CD4-positive, alpha-beta T cell treated with Interleukin-17A for 4 hours (primary cell): ENCODE measurements around the gene DPF3.

Experiments
- DNase-seq: peaks from one replicate; pipeline ENCODE4 v3.0.0-alpha.2; 2020; ENCODE audit warnings: mixed read lengths

The DPF3 gene

DNA sequence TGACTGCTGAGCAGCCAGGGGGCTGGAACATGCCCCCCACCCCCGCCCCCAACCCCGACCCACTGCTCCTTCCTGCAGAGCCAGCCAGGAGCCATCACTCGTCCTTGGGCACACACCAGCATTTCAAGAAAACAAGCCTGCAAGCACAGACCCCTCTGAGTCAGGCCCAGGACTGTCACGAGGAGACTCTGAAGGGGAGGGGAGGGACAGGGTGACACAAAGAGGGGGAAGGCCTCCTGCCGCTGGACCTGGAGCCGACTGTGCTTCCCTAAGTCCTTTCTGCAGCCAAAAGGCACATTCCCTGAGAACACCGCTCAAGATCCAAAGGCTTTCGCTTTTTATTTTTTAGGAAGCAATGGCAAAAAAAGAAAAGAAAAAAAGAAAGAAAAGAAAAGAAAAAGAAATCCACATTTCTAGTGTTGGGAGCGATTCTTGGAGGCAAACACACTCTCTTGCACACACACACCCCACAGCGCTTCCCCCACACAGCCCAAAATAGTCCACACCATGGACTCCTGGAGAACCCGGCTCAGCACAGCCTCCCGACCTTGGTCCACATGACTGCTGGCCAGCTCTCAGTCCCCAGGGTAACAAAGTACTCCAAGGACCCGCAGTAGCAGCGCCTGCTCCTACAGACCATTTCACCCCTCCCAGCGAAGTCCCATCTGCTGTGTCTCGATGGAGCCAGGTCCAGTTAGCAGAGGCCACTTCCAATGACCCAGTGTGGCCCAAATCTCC, 101.7 kb downstream of the DPF3 start:
- no peak for DNase-seq

DNA sequence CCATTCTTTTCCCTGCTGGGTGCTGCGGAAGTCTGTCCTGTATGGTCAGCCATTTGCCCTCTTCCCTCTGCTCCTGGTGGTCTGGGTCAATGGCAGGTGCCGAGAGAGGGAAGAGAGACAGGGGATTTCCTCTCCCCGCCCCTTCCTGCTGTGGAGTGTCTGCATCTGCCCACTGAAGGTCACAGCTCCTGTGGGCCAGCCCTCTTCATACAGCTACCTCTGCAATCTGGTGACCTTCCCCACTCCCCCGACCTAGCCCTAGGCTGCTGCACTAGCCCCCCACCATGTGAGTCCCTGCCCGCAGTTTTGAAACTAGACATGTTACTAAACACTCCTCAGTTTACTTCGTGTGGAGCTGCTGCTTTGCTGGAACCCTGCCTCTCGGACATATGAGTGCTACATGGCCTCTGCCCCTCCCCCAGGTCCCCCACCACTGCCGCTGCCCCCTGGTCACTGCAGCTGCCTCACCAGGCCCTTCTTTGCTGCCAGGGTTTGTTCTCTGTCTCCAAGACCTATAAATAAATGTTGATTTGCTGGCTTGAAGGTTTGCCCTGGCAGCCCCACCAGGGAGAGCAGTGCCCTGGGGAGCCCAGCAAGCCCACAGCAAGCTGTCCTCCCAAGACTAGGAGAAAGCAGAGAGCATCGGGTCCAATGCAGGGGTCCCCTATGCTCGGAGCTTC, 102.9 kb downstream of the DPF3 start:
- no peak for DNase-seq

DNA sequence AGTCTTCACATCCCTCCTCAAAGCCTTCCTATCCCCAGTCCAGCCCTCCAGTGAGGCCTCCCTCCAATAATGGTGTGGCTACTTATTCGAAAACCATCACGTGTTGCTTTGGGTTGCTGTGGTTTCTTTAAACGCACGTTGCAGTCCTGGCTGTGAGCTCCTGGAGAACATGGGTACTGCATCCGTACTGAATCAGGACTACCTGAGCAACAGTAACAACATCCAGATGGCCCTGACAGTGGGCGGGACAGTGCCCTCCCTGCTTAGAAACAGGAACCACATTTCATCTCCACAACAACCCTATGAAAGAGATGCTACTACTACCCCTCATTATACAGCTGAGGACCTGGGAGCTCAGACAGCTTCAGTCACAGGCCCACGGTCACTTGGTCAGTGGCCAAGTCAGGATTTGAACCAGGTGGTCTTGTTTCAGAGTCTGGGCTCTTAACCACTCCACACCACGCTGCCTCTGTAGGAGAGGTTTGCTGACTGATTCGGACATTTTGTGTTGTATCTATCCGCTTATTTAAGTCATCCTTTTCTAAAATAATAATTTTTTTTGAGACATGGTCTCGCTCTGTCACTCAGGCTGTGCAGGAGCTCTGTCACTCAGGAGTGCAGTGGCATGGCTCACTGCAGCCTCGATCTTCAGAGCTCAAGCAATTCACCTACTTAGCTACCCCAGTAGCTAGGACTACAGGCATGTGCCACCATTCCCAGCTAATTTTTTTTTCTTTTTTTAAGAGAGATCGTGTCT, 104.8 kb downstream of the DPF3 start:
- DNase-seq, result no peak

DNA sequence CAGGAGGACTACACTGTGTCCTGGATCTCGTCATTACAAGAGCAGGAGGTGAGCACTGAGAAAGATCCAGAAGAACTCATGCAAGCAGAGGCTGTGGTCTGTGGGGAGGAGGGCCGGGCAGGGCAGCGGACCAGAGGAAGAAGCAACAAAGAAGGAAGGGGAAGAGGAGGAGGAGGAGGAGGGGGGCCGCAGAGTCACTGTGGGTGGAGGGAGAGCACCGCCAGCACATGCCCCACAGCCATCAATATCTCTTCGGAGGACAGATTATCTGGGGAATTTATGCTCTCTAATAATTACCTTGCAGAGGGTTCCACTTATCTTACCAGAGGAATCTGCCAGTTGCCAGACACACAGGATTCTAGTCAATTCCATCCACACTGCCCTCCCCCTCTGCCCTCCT, 105.6 kb downstream of the DPF3 start:
- DNase-seq, result no peak

DNA sequence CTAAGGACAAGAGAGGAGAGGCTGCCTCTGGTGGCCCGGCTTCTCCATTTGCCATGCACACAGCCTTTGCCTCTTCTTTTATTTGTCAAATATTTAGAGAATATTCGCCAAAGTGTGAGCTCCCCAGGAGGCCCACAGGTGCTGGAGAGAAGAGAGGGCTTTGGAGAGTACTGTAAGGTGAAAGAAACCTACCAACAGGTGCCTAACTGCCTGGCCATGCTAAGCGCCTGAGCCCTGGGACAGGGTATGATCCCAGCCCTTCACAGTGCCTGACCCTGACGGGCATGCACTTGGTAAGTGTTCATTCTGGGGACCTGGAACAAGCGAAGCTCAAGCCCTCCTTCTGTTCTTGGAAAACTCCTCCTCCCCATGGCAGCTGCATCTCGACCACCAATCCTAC, 106.1 kb downstream of the DPF3 start:
- DNase-seq, result no peak

DNA sequence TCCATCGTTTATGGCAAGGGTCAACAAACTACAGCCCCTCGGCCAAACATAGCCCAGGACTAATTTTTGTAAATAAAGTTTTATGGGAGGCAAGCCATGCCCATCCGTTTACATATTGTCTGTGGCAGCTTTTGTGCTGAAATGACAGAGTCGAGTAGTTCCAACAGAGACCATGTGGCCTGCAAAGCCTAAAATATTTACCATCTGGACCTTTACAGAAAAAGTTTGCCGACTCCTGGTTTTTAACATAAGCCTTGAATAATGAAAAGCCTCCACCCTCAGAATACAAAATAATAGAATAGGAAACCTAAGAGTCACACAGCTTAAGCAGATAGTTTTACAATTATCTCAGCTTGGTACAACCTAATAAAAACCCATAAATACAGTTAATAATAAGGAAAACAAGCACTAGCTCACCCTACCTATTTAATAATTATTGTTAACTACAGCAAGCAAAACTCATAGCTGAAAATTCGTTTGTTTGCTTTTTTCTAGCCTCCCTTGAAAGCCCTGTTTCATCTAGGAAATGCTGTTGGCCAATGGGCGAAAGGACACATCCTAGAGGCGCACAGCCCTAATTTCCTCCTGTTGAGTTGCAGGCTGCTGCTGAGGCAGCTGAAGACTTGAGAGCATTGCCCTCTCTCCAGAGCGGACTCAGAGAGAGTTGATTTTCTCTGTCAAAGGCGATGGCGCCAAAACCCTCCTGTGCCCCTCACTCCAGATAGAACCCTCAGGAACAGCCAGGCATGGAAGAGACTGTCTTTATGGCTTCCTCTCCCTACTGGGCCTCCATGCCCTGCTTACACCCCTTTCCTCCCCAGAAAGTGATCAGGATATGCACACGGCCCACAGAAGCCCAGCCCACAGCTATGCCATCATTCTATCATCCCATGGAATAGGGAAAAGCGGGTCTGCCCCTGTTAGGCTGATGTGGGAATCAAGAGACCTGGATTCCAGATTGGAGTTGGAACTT, 107.2 kb downstream of the DPF3 start:
- DNase-seq, result no peak

DNA sequence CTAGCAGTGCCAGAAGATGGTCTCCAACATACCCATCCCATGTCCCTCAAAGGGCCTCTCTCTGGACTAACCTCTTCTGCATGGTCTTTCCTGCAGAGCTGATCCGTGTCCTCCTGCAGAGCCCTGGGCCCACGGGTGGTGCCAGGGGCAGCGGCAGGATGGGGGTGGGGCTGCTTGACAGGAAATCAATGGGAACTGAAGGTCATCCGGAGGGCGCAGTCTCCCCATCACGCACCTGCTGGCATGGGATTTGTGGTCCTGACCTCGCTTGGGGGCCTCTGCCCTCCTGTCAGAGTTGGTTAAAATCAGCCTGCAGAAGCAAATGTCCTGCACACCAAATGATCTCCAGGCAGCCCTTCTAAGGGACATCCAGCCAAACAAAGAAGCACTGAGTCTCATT, 110.2 kb downstream of the DPF3 start:
- DNase-seq, result no peak

DNA sequence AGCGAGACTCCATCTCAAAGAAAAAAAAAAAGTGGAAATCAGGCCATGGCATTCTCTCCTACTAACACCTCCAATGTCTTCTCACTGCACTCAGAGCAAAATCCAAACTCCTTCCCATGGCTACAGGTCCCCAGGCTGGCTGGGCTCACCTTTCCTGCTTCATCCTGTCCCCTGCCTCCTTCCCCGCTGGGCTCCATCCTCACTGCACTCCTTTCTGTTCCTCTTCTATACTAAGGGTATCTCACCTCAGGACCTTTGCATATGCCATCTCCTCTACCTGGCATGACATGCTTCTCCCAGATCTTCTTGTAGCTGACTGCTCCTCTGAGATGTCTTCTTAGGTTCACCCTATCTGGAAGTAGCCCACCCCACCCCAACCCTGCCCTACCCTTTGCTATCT, 111.1 kb downstream of the DPF3 start:
- DNase-seq, result no peak

DNA sequence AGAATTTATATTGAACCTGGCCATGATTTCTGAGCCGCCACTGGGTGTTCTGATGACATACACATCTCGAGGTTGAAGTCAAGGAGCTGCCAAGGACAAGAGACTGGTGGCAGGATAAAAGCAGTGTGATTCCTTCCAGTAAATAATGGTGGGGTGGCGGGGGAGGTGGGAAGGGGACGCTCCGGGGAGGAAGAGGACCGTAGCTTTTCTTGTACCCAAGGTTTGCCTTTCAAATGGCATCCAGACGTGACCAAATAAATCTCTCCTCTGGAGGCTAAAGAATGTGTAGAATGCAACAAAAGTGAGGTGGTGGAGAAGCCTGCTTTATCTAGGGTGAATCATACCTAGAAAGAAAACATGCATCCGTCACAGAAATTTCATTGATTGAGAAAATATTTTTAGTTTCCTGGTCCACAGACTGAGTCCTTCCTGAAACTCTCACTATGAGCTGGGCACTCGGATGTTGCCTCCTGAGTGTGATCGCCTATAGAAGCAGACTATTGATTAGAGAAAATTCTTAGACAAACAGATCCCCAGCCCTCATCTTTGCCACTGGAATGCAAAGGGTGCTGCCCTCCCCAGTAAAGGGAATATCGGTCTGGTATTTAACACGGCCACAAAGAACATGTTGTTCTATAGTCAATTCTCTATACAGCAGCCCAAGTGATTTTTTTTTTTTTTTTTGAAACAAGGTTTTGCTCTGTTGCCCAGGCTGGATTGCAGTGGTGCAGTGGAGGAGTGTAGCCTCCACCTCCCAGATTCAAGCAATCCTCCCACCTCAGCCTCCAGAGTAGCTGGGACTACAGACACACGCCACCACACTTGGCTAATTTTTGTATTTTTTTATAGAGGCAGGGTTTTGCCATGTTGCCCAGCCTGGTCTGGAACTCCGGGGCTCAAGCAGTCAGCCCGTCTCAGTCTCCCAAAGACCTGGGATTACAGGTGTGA, 112.1 kb downstream of the DPF3 start:
- no peak for DNase-seq

DNA sequence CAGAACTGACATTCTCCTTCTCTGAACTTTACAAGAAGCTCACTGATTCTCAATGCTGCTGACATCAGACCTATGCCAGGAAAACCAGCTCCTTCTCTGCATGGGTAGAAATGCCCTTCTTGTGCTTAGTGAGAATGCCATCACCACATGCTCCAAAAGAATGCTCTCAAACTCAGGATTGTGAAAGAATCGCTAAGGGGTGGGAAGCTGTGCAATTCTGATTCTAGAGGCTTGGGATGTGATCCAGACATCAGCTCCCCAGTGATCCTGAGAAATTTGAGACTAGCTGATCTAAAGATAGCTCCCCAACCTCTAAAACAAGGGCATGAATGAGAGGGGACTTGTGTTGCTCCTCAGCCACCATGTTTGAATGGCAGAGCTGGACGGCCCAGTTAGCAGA, 113.2 kb downstream of the DPF3 start:
- DNase-seq, result no peak

DNA sequence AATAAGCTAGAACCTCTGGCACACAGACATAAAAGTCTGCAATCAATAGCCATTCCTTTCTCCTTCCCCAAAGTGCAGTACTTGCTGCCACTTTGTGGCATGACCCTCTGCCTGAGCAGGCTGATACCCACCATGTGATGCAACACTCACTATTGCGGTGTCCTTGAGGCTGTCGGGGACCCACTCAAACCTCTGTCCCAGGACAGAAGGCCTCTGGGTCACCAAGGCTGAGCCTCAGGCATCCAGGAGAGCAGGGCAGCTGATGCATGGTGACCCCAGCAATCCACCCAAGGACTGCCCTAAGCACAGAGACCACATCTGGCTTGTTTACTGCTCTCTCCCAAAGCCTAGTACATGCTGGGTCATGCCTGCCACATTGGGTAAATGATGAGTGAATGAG, 114.2 kb downstream of the DPF3 start:
- no peak for DNase-seq

DNA sequence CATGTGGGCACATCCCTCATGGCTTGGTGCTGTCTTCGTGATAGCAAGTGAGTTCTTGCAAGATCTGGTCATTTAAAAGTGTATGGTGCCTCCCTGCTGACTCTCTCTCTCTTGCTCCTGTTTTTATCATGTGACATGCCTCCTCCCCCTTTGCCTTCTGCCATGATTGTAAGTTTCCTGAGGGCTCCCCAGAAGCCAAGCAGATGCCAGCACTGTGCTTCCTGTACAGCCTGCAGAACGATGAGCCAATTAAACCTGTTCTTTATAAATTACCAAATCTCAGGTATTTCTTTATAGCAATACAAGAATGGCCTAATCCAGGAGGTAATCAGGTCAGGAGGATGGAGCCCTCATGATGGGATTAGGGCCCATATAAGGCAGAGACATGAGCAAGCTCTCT, 116.3 kb downstream of the DPF3 start:
- DNase-seq, result no peak

DNA sequence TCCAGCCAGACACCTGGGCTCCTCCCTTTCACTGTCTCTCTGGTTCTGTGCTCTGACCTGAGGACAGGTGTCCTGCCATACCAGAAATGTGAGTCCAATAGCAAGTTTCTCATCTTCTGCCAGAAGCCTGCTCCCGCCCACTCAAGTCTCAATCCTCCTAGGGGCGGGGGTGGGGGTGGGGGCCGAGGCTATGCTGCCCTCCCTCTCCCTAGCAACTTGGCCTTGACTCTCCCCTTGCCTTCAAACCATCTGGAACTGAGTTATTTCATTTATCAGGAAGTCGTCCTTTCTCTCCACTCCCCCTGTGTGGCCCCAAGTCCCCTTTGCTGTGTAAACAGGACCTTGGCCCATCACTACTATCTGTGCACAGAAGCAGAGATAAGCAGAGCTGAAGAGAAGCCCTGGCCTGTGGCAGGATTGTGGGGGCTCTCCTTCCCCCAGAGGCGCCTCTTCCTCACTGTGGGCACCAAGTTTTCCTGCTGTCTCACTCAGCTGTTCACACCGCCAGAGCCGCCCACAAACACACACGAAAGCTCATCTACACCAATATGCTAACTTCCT, 117.1 kb downstream of the DPF3 start:
- no peak for DNase-seq

DNA sequence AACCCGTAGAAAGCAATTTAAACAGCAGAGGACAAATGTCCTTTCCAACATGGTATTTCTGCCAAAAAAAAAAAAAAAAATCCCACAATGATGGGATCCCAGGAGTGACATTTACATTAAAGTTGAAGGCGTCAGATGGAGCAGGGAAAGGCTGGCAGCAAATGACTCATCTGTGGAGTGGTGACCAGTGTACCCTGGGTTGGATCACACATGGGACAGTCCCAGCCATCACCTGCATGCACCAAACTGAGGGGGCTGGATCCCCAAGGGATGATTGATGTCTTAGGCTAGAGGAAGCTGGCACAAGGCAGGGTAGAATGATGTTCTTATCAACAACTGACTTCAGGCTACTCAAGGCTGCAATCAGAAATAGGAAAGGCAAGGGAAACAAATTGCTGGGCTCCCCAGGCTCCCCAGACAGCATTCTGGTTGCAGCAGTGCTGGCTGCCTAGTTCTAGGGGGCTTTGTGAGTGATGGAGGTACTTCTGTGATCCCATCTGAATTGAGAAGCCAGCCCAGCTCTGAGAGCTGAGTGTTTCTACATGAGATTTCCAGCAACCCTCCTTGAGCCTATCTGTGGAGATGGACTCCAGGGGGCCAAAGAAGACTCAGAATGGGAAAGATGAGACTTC, 117.9 kb downstream of the DPF3 start:
- DNase-seq, result no peak

DNA sequence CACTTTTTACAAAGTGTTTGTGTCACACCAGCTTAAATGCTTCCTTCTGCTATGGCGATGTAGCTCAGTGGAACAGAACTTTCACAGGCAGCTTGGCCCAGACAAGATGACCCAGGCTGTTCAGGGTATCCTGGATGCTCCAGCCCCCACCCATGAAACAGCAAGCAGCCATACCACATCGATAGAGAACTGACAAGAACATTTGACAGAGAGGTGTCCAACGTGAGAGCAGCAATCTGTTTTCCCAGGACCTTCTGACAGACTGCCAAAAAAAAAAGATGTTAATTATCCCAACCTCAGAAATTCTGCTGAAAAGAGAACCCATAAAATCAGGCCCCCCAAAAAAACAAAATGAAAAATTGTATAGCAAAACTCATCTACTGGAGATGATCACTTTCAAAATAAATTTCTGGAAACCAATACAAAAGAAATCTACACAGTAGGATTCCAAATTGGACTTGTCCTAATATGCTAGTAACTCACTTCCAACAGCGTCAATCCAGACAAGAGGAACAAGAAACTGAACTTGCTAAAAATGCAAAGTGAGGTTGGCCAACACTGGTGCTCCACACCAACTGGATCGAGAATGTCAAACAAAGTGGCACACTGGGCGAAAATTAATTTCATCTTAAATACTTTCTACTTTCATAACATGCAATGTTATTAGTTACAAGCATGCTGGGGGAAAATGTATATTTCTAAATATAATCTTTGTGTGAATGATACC, 118.8 kb downstream of the DPF3 start:
- DNase-seq, result no peak

DNA sequence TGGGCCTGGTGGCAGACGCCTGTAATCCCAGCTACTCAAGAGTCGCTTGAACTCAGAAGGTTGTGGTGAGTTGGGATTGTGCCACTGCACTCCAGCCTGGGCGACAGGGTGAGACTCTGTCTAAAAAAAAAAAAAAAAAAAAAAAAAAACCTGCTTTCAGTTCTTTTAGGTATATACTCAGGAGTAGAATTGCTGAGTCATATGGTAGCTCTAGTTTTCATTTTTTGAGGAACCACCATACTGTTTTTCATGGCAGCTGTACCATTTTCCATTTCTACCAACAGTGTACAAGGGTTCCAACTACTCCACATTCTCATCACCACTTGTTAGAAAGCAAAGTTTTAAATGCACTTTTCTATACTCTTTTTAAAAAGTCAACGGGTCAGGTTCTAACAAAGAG, 119.8 kb downstream of the DPF3 start:
- no peak for DNase-seq

DNA sequence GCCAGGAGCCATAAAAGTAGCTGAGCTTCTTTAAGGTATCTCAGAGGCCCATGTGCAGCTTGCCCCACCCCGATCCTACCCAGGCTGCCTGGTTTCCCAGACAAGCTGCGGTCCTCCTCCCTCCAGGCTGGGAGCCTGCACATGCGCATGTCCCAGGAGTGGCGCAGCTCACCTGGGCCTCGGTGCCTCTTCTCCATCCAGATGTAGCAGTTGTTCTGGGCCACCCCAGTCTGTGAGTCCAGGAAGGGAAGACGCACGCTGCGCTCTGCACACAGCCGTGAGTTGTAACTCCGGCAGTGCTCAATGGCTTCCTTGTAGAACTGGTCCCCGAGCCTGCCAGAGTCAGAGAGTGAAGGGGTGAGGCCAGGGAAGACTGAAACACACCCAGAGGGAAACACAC, 122.3 kb downstream of the DPF3 start:
- no peak for DNase-seq

DNA sequence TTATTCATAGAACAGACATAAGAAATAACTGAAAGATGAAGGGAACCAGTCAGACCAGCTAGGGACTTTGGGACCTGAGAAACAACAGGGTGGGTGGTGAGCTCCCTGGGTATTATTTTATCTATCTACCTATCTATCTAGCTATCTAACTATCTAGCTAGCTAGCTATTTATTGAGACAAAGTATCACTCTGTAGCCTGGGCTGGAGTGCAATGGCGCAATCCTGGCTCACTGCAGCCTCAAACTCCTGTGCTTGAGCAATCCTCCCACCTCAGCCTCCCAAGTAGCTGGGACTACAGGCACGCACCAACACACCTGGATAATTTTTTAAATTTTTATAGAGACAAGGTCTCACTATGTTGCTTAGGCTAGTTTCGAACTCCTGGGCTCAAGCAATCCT, 127.6 kb downstream of the DPF3 start:
- DNase-seq, result no peak

DNA sequence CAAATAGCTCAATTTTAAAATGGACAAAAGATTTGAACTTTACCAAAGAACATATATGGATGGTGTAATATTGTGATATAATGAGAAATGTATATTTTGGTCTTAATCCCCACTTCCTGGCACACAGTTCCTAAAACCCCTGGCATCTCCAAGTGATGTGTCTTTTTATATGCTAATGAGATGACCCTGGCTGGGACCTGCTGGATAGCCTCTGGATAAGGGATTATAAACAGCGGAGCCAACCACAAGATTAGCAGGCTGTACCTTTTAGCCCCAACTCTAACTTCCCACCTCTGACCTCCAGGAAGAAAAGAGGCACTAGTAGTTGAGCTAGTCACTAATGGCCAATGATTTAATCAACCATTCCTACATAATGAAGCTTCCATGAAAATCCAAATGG, 130.0 kb downstream of the DPF3 start:
- no peak for DNase-seq

DNA sequence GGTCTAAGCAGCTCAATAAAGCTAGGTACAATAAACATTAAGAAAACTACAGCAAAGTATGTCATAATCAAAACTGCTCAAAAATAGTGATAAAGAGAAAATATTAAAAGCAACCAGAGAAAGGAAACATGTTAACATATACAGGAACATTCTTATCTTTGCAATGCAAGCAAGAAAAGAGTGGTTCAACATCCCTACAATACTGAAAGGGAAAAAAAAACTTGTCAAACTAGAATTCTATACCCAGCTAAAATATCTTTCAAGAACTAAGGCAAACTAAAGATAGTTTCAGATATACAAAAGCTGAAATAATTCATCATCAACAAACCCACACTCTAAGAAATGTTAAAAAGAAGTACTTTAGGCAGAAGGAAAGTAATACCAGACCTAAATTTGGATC, 134.2 kb downstream of the DPF3 start:
- DNase-seq, result no peak
